GM19463 (cell line): Measurements from ENCODE around the gene DBNDD1.

ENCODE experiments used
- ATAC-seq: cut with Tn5 transposase; IDR thresholded peaks from one replicate; pipeline ENCODE4 v1.9.1; 2021; ENCODE audit warnings: mild to moderate bottlenecking, moderate library complexity; ENCODE audit not compliant: unreplicated experiment

Gene DBNDD1

GRCh38 chr16:90037276-90037675 is 18.0 kb upstream of the DBNDD1 start:
- ATAC-seq, result no peak

- no peak for ATAC-seq
Measured at GRCh38 chr16:90035902-90036301, 16.6 kb upstream of the DBNDD1 start.

- no peak for ATAC-seq
Measured at GRCh38 chr16:90034504-90034903, 15.2 kb upstream of the DBNDD1 start.

GRCh38 chr16:90033387-90033786 is 14.1 kb upstream of the DBNDD1 start:
- no peak for ATAC-seq

- no peak for ATAC-seq
Measured at GRCh38 chr16:90032674-90033331, 13.5 kb upstream of the DBNDD1 start.

- ATAC-seq, result no peak
Measured at GRCh38 chr16:90031931-90032673, 12.8 kb upstream of the DBNDD1 start.

- ATAC-seq, result no peak
Measured at GRCh38 chr16:90031186-90031930, 12.1 kb upstream of the DBNDD1 start.

- ATAC-seq, result no peak
Measured at GRCh38 chr16:90028985-90029384, 9.7 kb upstream of the DBNDD1 start.

GRCh38 chr16:90027611-90028010 is 8.4 kb upstream of the DBNDD1 start:
- no peak for ATAC-seq

GRCh38 chr16:90026135-90026534 is 6.9 kb upstream of the DBNDD1 start:
- no peak for ATAC-seq

GRCh38 chr16:90023078-90023447 is 3.8 kb upstream of the DBNDD1 start:
- no peak for ATAC-seq

- ATAC-seq, result peak; percentile 60
Measured at GRCh38 chr16:90022209-90023077, 3.2 kb upstream of the DBNDD1 start.

GRCh38 chr16:90020838-90021382 is 1.7 kb upstream of the DBNDD1 start:
- no peak for ATAC-seq

GRCh38 chr16:90020260-90020837 is 1.1 kb upstream of the DBNDD1 start:
- ATAC-seq, result no peak

- peak; percentile 51 for ATAC-seq
Measured at GRCh38 chr16:90019543-90020259, 445 bp upstream of the DBNDD1 start.

- ATAC-seq, result no peak
Measured at GRCh38 chr16:90018297-90018651, 982 bp downstream of the DBNDD1 start.

GRCh38 chr16:90016339-90016950 is 2.8 kb downstream of the DBNDD1 start:
- no peak for ATAC-seq

GRCh38 chr16:90015586-90016338 is 3.5 kb downstream of the DBNDD1 start:
- ATAC-seq, result no peak
